HepG2 (cell line): ENCODE results near the gene ZC3H8. TPM values are rescaled to one million over a fixed set of nuclear protein-coding genes. Genes with fewer than 3 reads are reported as not detected.

Experiments
- ATAC-seq: fragments of 200-7000 bp; cut with Tn5 transposase; 3 replicates; pipeline ENCODE4 v1.9.1; 2020; ENCODE audit warnings: mild to moderate bottlenecking, moderate library complexity
- BruUV-seq: library from RNA; stranded (reverse); fragments of 400-500 nt; replicated peaks from 2 replicates; lab custom pipeline; 2021; lab: Mats Ljungman, UMichigan
- CTCF ChIA-PET: fragments of 300-600 bp; formaldehyde crosslinking; extraction: SDS; loops from one replicate; lab custom pipeline; 2021; ENCODE audit warnings: low total read pairs, inconsistent platforms, low intra/inter-chr PET ratio; lab: Yijun Ruan, JAX
- POLR2A ChIA-PET: fragments of 350-600 bp; sonication (Branson Sonifier 250); formaldehyde crosslinking; loops from one replicate; lab custom pipeline; 2020; ENCODE audit warnings: antibody characterized with exemption, inconsistent platforms; lab: Yijun Ruan, JAX
- DNase-seq: peaks from one replicate; pipeline ENCODE4 v3.0.0-alpha.2; 2015; ENCODE audit warnings: low spot score
- FAIRE-seq: peaks from 3 replicates; lab custom pipeline; 2011; peaks lifted over from hg19 to GRCh38; lab: Jason Lieb, UNC
- H2AFZ ChIP-seq: one replicate; pipeline ENCODE4 v1.6.1; 2011; ENCODE audit warnings: low read length, inconsistent platforms
- H3K27ac ChIP-seq: fragments of 300-600 bp; 3 replicates; pipeline ENCODE4 v1.8.0; 2011; ENCODE audit warnings: mixed run types, mild to moderate bottlenecking, mixed read lengths, low read length, inconsistent platforms; ENCODE audit not compliant: insufficient read depth; ENCODE audit errors: extremely low read length
- H3K27me3 ChIP-seq, 2 experiments: fragments of 200-600 bp in 1 of 2; 2 replicates in 1 of 2; 3 replicates in 1 of 2; pipeline versions ENCODE4 v1.6.0 to v1.8.0; 2011; ENCODE audit warnings: low read length in 2 of 2, mild to moderate bottlenecking in 2 of 2, moderate library complexity in 2 of 2, inconsistent platforms in 1 of 2; ENCODE audit not compliant: insufficient read depth in 2 of 2, control insufficient read depth in 1 of 2
- H3K36me3 ChIP-seq, 2 experiments: fragments of 200-600 bp in 1 of 2; replicated peaks in 1 of 2; 2 replicates in 1 of 2; 3 replicates in 1 of 2; pipeline versions ENCODE4 v1.5.1 to v1.8.0; 2011; ENCODE audit warnings: low read length in 2 of 2, inconsistent platforms in 1 of 2; ENCODE audit not compliant: insufficient read depth in 2 of 2, control insufficient read depth in 1 of 2
- H3K4me1 ChIP-seq: 2 replicates; pipeline ENCODE4 v1.5.1; 2012; ENCODE audit warnings: low read length, inconsistent platforms; ENCODE audit not compliant: insufficient read depth
- H3K4me2 ChIP-seq: 2 replicates; pipeline ENCODE4 v1.6.0; 2011; ENCODE audit warnings: low read depth, low read length, inconsistent platforms
- H3K4me3 ChIP-seq, 3 experiments: fragments of 200-600 bp in 1 of 3; sonication (generic), shearing (Covaris generic) in 1 of 3; replicated peaks in 1 of 3; 2 replicates each; pipeline ENCODE4 v1.5.1; 2011 to 2016; ENCODE audit warnings: low read length in 3 of 3, inconsistent platforms in 2 of 3, low read depth in 2 of 3, mild to moderate bottlenecking in 2 of 3, control low read depth in 1 of 3, mixed read lengths in 1 of 3; ENCODE audit not compliant: insufficient read depth in 1 of 3
- H3K79me2 ChIP-seq: one replicate; pipeline ENCODE4 v1.6.1; 2011; ENCODE audit warnings: low read length, inconsistent platforms; ENCODE audit not compliant: insufficient read depth
- H3K9ac ChIP-seq: 2 replicates; pipeline ENCODE4 v1.6.0; 2011; ENCODE audit warnings: mild to moderate bottlenecking, low read depth, low read length, inconsistent platforms; ENCODE audit not compliant: insufficient read depth
- H3K9me3 ChIP-seq: 2 replicates; pipeline ENCODE4 v1.5.1; 2012; ENCODE audit warnings: mild to moderate bottlenecking, low read length
- H4K20me1 ChIP-seq: 2 replicates; pipeline ENCODE4 v1.6.0; 2011; ENCODE audit warnings: inconsistent platforms, mild to moderate bottlenecking, low read length, moderate library complexity; ENCODE audit not compliant: insufficient read depth
- HINFP ChIP-seq: sonication (generic); formaldehyde crosslinking; IDR thresholded peaks from 2 replicates; pipeline ENCODE4 v1.4.0; 2020; ENCODE audit warnings: low read depth, mild to moderate bottlenecking, missing genetic modification reagents
- ZBTB33 ChIP-seq: sonication (generic); formaldehyde crosslinking; IDR thresholded peaks from 2 replicates; pipeline ENCODE4 v1.4.0; 2020; ENCODE audit warnings: missing genetic modification reagents
- ZKSCAN5 ChIP-seq: sonication (generic); formaldehyde crosslinking; IDR thresholded peaks from 2 replicates; pipeline ENCODE4 v1.5.1; 2020; ENCODE audit warnings: mild to moderate bottlenecking, missing genetic modification reagents
- in situ Hi-C: cut with HindIII; loops from 2 replicates; pipeline ENCODE4 v1.10.0; 2017; ENCODE audit warnings: low pct_unique_long_range_greater_than_20kb; ENCODE audit not compliant: extremely low pct_ligation_motif_present
- intact Hi-C: fragments of 100-400 bp; cut with micrococcal nuclease; formaldehyde crosslinking; loops from one replicate; pipeline ENCODE4 v1.10.0; 2022; ENCODE audit not compliant: unreplicated experiment
- polyA plus RNA-seq, 8 experiments: library from polyadenylated mRNA; depleted of rRNA in 3 of 8; stranded (reverse) in 7 of 8; unstranded in 1 of 8; fragments of >200 nt; fragmentation: Illumina TruSeq in 4 of 8; extraction: Trizol in 4 of 8; gene quantifications; 2 replicates each; pipeline versions ENCODE4 v1.2.1 to v1.2.3, GENCODE V29; 2011 to 2016; ENCODE audit warnings: low read depth in 4 of 8, missing spikeins in 1 of 8, mixed read lengths in 1 of 8; ENCODE audit not compliant: insufficient read depth in 1 of 8
- total RNA-seq, 5 experiments: library from RNA; depleted of rRNA; stranded (reverse); fragments of >200 nt; fragmentation: Illumina TruSeq; extraction: Trizol; gene quantifications; 2 replicates each; pipeline ENCODE4 v1.2.3, GENCODE V29; 2016; ENCODE audit warnings: low read depth in 1 of 5

The ZC3H8 gene
- total and polyA plus RNA-seq, 2 of the 13 experiments (the other 11 are each of a cell fraction or from before 2014, with no cell fraction given): 4.5 to 17.0 TPM

GRCh38 chr2:112268547-112268946 is 13.7 kb upstream of the ZC3H8 start (continued):
- no peak for TF ChIP-seq ZBTB33

- Histone ChIP-seq H3K36me3 (no peaks in the 10 kb centered on the region), H3K4me1 (peaks cover 13% of the 10 kb centered on the region), H3K27me3 (no peaks in the 10 kb centered on the region), H3K9me3 (no peaks in the 10 kb centered on the region), H2AFZ (no peak overlapping the region), H3K9ac (no peak overlapping the region), H4K20me1 (no peaks in the 10 kb centered on the region), H3K79me2 (no peaks in the 10 kb centered on the region), H3K4me3 (no peak overlapping the region), H3K4me2 (no peak overlapping the region), H3K27ac (no peak overlapping the region)
- no peak for TF ChIP-seq ZKSCAN5 (CRISPR knock-in tag)
- TF ChIP-seq HINFP (CRISPR knock-in tag): no peak
- DNase-seq: no peak
- ChIA-PET CTCF (no interaction called here), POLR2A (no interaction called here)
- intact Hi-C loops: loop anchor here (10.0 kb wide), 1 partner anchor 462 kb away; the partner anchor contains the start of gene NT5DC4
- no peak for FAIRE-seq
- no peak for ATAC-seq
- no TSS peak for BruUV-seq
- in situ Hi-C loops: loop anchor here (25.0 kb wide), 1 partner anchor 174 kb away; the partner anchor contains the start of gene RGPD8
Measured at GRCh38 chr2:112262876-112263275, 8.0 kb upstream of the ZC3H8 start.
